SU-DHL-6 (cell line): ENCODE data around the gene KLHL42.

Source experiments
- H2AFZ ChIP-seq: fragments of 200-600 bp; sonication (generic); 2 replicates; pipeline ENCODE4 v1.6.1; 2014; ENCODE audit warnings: low read depth, mild to moderate bottlenecking, moderate library complexity, mixed read lengths, antibody characterized with exemption, low read length; ENCODE audit not compliant: severe bottlenecking
- H3F3A ChIP-seq: fragments of 200-600 bp; shearing (Covaris generic); 2 replicates; pipeline ENCODE4 v1.6.0; 2016; ENCODE audit warnings: antibody characterized with exemption, mild to moderate bottlenecking; ENCODE audit not compliant: insufficient read depth
- H3K27ac ChIP-seq: fragments of 200-600 bp; sonication (generic); 2 replicates; pipeline ENCODE4 v1.5.1; 2016; ENCODE audit warnings: low read depth, mild to moderate bottlenecking, low read length, moderate library complexity, mixed read lengths
- H3K27me3 ChIP-seq: fragments of 200-600 bp; sonication (generic), shearing (Covaris generic); 2 replicates; pipeline ENCODE4 v1.6.0; 2014; ENCODE audit warnings: mild to moderate bottlenecking, low read length
- H3K36me3 ChIP-seq: fragments of 200-600 bp; sonication (generic); 2 replicates; pipeline ENCODE4 v1.6.1; 2014; ENCODE audit warnings: mild to moderate bottlenecking, low read length, mixed read lengths
- H3K4me2 ChIP-seq: fragments of 300-600, 200-600 bp; shearing (Covaris generic), sonication (generic); 2 replicates; pipeline ENCODE4 v1.6.0; 2014; ENCODE audit warnings: low read length, low read depth, mild to moderate bottlenecking; ENCODE audit not compliant: poor library complexity, severe bottlenecking
- H3K4me3 ChIP-seq: fragments of 200-600 bp; sonication (generic); 2 replicates; pipeline ENCODE4 v1.5.1; 2014; ENCODE audit warnings: antibody characterized with exemption, low read length, mild to moderate bottlenecking, mixed read lengths; ENCODE audit not compliant: insufficient read depth, poor library complexity, severe bottlenecking
- H3K79me2 ChIP-seq: fragments of 200-600 bp; sonication (generic); 2 replicates; pipeline ENCODE4 v1.6.1; 2014; ENCODE audit warnings: mild to moderate bottlenecking, low read length, moderate library complexity; ENCODE audit not compliant: insufficient read depth
- H3K9ac ChIP-seq: fragments of 200-600 bp; sonication (generic); 2 replicates; pipeline ENCODE4 v1.7.0; 2014; ENCODE audit warnings: mild to moderate bottlenecking, low read length
- H3K9me2 ChIP-seq: fragments of 200-600 bp; sonication (generic); replicated peaks from 2 replicates; pipeline ENCODE4 v1.6.1; 2014; ENCODE audit warnings: low read length; ENCODE audit not compliant: insufficient read depth
- H3K9me3 ChIP-seq: fragments of 200-600 bp; sonication (generic); 2 replicates; pipeline ENCODE4 v1.6.1; 2014; ENCODE audit warnings: low read length, mixed read lengths; ENCODE audit not compliant: insufficient read depth
- H4K20me1 ChIP-seq: fragments of 200-600 bp; sonication (generic); 2 replicates; pipeline ENCODE4 v1.6.1; 2014; ENCODE audit warnings: low read depth, mild to moderate bottlenecking, antibody characterized with exemption, low read length, moderate library complexity, mixed read lengths
- EZH2phosphoT487 ChIP-seq: fragments of 200-600 bp; sonication (generic), shearing (Covaris generic); conservative IDR thresholded peaks from 2 replicates; pipeline ENCODE4 v1.6.1; 2018; ENCODE audit warnings: mild to moderate bottlenecking, antibody characterized with exemption, low read length, moderate library complexity, mixed read lengths
- TF ChIP-seq, protein P1 (sequence below): fragments of 200-600 bp; sonication (generic); IDR thresholded peaks from one replicate; pipeline ENCODE4 v1.5.1; 2017; ENCODE audit warnings: antibody characterized with exemption, mild to moderate bottlenecking, low read length, moderate library complexity; ENCODE audit not compliant: insufficient read depth, poor library complexity, severe bottlenecking

Gene KLHL42

DNA sequence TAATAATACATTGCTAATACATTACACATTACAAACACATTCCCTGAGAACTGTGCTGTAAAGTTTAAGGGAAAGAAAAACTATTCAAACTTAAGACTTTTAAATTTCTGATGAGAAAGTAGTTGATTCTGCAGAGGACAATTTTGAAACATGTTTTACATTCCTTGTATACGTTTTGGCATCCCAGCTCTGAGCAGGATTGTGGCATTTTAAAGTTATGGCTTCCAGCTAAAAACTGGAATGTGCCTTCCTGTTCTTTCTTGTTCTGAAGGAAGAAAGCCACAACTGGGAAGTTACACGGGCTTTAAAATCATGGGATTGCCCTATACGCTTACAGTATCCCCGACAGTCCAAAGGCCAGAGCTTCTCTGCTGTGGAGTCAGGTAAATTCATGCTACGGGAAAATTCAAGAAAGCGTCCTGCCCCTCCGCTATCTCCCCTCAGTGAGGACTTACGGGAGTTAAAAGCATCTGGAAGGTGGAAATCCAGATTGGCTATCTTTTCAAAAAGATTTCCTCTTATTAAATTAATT is 10.8 kb upstream of the KLHL42 start:
- H3K9ac ChIP-seq, result no peak overlapping the region
- TF ChIP-seq, protein P1, sequence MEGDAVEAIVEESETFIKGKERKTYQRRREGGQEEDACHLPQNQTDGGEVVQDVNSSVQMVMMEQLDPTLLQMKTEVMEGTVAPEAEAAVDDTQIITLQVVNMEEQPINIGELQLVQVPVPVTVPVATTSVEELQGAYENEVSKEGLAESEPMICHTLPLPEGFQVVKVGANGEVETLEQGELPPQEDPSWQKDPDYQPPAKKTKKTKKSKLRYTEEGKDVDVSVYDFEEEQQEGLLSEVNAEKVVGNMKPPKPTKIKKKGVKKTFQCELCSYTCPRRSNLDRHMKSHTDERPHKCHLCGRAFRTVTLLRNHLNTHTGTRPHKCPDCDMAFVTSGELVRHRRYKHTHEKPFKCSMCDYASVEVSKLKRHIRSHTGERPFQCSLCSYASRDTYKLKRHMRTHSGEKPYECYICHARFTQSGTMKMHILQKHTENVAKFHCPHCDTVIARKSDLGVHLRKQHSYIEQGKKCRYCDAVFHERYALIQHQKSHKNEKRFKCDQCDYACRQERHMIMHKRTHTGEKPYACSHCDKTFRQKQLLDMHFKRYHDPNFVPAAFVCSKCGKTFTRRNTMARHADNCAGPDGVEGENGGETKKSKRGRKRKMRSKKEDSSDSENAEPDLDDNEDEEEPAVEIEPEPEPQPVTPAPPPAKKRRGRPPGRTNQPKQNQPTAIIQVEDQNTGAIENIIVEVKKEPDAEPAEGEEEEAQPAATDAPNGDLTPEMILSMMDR, result no peak
- TF ChIP-seq EZH2phosphoT487, result no peak
- H3K36me3 ChIP-seq, result no peaks in the 10 kb centered on the region
- no peak overlapping the region for H3K4me3 ChIP-seq
- no peaks in the 10 kb centered on the region for H4K20me1 ChIP-seq
- no peak overlapping the region for H3K4me2 ChIP-seq
- no peaks in the 10 kb centered on the region for H3K79me2 ChIP-seq
- H3K27ac ChIP-seq, result no peak overlapping the region
- H3F3A ChIP-seq, result no peaks in the 10 kb centered on the region
- no peaks in the 10 kb centered on the region for H3K27me3 ChIP-seq
- H2AFZ ChIP-seq, result no peak overlapping the region
- H3K9me3 ChIP-seq, result no peaks in the 10 kb centered on the region
- no peaks in the 10 kb centered on the region for H3K9me2 ChIP-seq

DNA sequence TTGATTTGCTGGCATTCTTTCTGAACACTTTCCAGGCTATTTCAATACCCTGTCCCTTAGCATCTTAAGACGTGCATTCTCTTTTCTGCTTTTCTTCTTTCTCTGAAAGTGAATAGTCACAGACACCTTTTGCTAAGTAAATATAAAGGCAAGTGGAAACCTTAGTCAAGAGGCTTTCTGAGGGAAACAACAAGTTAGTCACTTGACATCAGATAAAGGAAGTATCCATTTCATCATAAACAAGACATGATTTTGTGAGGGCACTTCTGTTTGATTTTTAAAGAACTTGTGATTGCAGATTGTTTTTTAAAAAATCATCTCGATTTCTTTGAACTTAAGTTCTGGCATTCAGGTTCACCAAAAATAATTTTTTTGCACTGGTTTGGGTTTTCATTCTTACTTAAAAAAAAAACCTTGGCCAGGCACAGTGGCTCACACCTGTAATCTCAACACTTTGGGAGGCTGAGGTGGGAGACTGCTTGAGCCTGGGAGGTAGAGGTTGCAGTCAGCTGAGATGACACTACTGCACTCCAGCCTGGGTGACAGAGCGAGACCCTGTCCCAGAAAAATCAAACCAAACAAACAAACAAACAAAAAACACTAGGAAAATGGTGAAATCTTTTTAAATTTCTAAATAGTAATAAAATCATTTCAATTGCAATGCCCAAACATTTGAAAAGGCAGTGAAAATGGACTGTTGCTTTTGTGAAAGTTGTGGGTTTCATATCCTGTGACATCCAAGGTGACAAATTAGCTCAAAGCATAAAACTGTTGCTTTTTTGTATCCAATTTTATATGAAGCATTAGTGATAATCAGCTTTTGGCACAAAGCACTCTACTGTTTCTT is 8.3 kb upstream of the KLHL42 start:
- TF ChIP-seq EZH2phosphoT487, result no peak
- Histone ChIP-seq H3K9me3 (no peaks in the 10 kb centered on the region), H3K4me2 (no peak overlapping the region), H3K27me3 (no peaks in the 10 kb centered on the region), H3K27ac (no peak overlapping the region), H2AFZ (no peak overlapping the region), H3K9me2 (no peaks in the 10 kb centered on the region), H3K79me2 (no peaks in the 10 kb centered on the region), H3K9ac (no peak overlapping the region), H3F3A (no peaks in the 10 kb centered on the region), H3K4me3 (no peak overlapping the region), H4K20me1 (no peaks in the 10 kb centered on the region), H3K36me3 (no peaks in the 10 kb centered on the region)

DNA sequence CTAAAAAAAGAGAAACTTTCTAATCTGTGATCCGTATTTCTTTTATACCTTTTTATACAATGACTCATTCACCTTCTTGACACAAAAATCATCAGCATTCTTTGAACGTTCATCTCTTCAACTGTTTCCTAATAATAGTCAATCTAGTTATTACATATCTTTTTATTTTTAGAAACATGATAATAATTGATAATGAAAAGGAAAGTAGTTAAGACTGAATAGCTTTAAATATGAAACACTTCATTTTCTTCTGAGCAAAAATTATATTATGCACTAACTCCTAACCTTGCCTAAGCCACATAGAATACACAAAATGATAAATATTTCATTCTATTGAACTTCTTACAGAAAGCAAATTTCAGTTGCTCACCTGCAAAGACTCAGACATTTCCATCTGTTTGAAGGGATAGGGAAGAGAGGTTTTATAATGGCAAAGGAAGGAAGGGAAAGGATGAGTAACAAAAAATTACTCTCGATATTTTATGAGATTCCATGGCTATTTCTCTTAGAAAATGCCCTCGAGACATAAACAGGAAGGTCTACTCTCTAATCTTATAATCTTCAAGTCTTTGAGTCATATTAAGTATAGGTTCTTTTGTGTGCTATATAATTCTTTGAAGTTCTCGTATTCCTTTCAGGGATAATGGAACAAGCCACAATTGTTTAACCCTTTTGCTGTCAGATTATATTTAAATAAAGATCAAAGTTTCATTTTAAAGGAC is 7.5 kb upstream of the KLHL42 start:
- H3K27me3 ChIP-seq, result no peaks in the 10 kb centered on the region
- H3K4me2 ChIP-seq, result no peak overlapping the region
- H3K36me3 ChIP-seq, result no peaks in the 10 kb centered on the region
- no peaks in the 10 kb centered on the region for H3K79me2 ChIP-seq
- no peaks in the 10 kb centered on the region for H3K9me2 ChIP-seq
- no peaks in the 10 kb centered on the region for H3F3A ChIP-seq
- H3K27ac ChIP-seq, result no peak overlapping the region
- no peak overlapping the region for H3K9ac ChIP-seq
- no peak overlapping the region for H2AFZ ChIP-seq
- H4K20me1 ChIP-seq, result no peaks in the 10 kb centered on the region
- no peak for TF ChIP-seq EZH2phosphoT487
- TF ChIP-seq, protein P1, result no peak
- H3K9me3 ChIP-seq, result no peaks in the 10 kb centered on the region
- no peak overlapping the region for H3K4me3 ChIP-seq
